Gastrocnemius medialis (tissue), 4 donors: ENCODE results near the gene RPS6KB2.

ENCODE experiments used
- CTCF ChIP-seq, 5 experiments: fragments of 450-650 bp in 3 of 5; fragments of 200-600 bp in 2 of 5; sonication (generic) in 2 of 5; IDR thresholded peaks in 4 of 5; conservative IDR thresholded peaks in 1 of 5; 1 replicate in 4 of 5; 2 replicates in 1 of 5; pipeline ENCODE4 v1.5.1; 2016 to 2019; ENCODE audit warnings: antibody characterized with exemption in 5 of 5, mild to moderate bottlenecking in 3 of 5, moderate library complexity in 3 of 5
- POLR2A ChIP-seq, 2 donors: fragments of 450-650 bp; IDR thresholded peaks; one replicate each; pipeline ENCODE4 v1.6.1; 2017; ENCODE audit warnings: antibody characterized with exemption in 2 of 2, mild to moderate bottlenecking in 2 of 2, moderate library complexity in 2 of 2

GRCh38 chr11:67378544-67378943 is 49.8 kb upstream of the RPS6KB2 start:
- no peak for TF ChIP-seq CTCF (IDR thresholded peaks at IDR 0.05 in 4 of 5, conservative IDR thresholded peaks at IDR 0.05 in 1 of 5)
- no peak for TF ChIP-seq POLR2A (IDR thresholded peaks at IDR 0.05)
